Aorta (tissue), 5 donors: Measurements from ENCODE around the gene PLEKHA7. TPM values are rescaled to one million over a fixed set of nuclear protein-coding genes. Genes with fewer than 3 reads are reported as not detected.
"Not testable (repeated sequence)": the region's sequence is repeated elsewhere in the genome, so short reads cannot be mapped to it uniquely, and the experiment has no call there.

Experiments used
- ATAC-seq: fragments of 200-7000 bp; cut with Tn5 transposase; one replicate; pipeline ENCODE4 v1.9.1; 2022; ENCODE audit warnings: moderate library complexity; ENCODE audit not compliant: low FRiP score
- DNase-seq, 2 donors: peaks; one replicate each; pipeline ENCODE4 v3.0.0-alpha.2; 2020
- H3K27ac ChIP-seq, 2 donors: one replicate each; pipeline ENCODE4 v1.5.1; 2013; ENCODE audit warnings: low read length in 2 of 2, mild to moderate bottlenecking in 2 of 2, moderate library complexity in 2 of 2, control low read depth in 1 of 2, inconsistent platforms in 1 of 2, low read depth in 1 of 2
- H3K27me3 ChIP-seq, 2 donors: one replicate each; pipeline ENCODE4 v1.6.1; 2013; ENCODE audit warnings: control low read depth in 1 of 2, low read length in 1 of 2, mild to moderate bottlenecking in 1 of 2, moderate library complexity in 1 of 2; ENCODE audit not compliant: insufficient read depth in 2 of 2, control insufficient read depth in 1 of 2
- H3K36me3 ChIP-seq, 2 donors: one replicate each; pipeline ENCODE4 v1.6.1; 2013; ENCODE audit warnings: control low read depth in 1 of 2, low read length in 1 of 2, mild to moderate bottlenecking in 1 of 2; ENCODE audit not compliant: insufficient read depth in 2 of 2, control insufficient read depth in 1 of 2
- H3K4me1 ChIP-seq, 2 donors: one replicate each; pipeline ENCODE4 v1.6.1; 2013; ENCODE audit warnings: low read length in 2 of 2, control low read depth in 1 of 2, mild to moderate bottlenecking in 1 of 2, moderate library complexity in 1 of 2; ENCODE audit not compliant: insufficient read depth in 2 of 2, control insufficient read depth in 1 of 2
- H3K4me3 ChIP-seq, 2 donors: one replicate each; pipeline ENCODE4 v1.5.1; 2013; ENCODE audit warnings: low read length in 2 of 2, control low read depth in 1 of 2, mild to moderate bottlenecking in 1 of 2
- H3K9me3 ChIP-seq: one replicate; pipeline ENCODE4 v1.6.1; 2013; ENCODE audit warnings: mild to moderate bottlenecking, low read length; ENCODE audit not compliant: control insufficient read depth
- WGBS, 2 donors: extraction: QIAGEN DNeasy Blood & Tissue Kit; methylation state at CpG; one replicate each; pipeline ENCODE4 v1.1.7; 2013; 5-methylcytosine and 5-hydroxymethylcytosine counted together
- intact Hi-C, 2 donors: fragments of 100-400 bp; cut with DNase I; formaldehyde crosslinking; loops; one replicate each; pipeline versions ENCODE4 v1.14.2 to v1.15.0; 2022
- polyA plus RNA-seq, 2 donors: library from polyadenylated mRNA; stranded (reverse); fragments of 200-250 nt; gene quantifications; one replicate each; pipeline ENCODE4 v1.2.3, GENCODE V29; 2013
- total RNA-seq, 2 donors: library from RNA; stranded (reverse); fragmentation: NEBNext Ultra II Directional; extraction: Animal tissue kit (Norgen Biotek cat#: 25700); gene quantifications; one replicate each; pipeline ENCODE4 v1.2.1, GENCODE V29; 2021
- donor health status: healthy with polysubstance abuse.
- donor health status: Bipolar disorder and iron deficiency.
- donor health status: DM: no; HTN: no; CAD: no.
- donor health status: DM: no; HTN: no; CAD: no.
- donor health status: DM: yes; HTN: yes; CAD: no.

PLEKHA7 gene
- total and polyA plus RNA-seq, 4 donors = 5.9 to 17.1 (median 11.9) TPM

DNA sequence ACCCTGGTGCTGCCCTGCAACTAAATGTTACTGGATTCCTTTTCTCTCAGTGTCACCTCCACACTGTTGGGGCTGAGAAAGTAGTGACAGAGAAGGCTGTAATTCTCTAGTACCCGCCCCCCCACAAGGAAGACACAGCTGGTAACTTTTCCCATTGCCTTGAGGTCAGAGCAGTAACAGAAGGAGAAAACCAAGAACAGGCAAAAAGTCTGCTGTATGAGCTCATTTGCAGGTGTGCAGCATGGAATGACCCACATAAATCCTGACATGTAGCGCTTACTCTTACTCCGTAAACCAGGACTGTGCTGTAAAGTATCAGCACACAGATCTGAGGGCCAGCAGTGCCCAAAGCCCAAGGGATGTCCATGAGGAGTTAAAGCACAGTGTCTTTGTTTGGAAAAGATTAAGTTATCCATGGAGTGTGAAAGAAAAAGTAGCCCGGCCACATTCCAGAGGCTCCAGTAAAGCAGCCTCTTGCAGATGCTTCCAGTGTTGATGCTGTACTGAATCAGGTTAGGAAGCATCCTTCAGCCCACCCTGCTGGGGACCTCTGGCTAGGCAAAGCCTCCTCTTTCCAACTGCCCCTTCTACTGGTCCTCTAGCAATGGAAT is 120.7 kb downstream of the PLEKHA7 start:
- H3K4me3 ChIP-seq = no peak overlapping the region
- intact Hi-C loops = no loop called here
- WGBS, 2 donors = 81 to 87% methylated on average over 4 of the region's 4 CpGs
- no peaks in the 10 kb centered on the region for H3K9me3 ChIP-seq
- no peak overlapping the region for H3K27ac ChIP-seq
- no peaks in the 10 kb centered on the region for H3K4me1 ChIP-seq
- H3K36me3 ChIP-seq = no peaks in the 10 kb centered on the region
- ATAC-seq (no peak), DNase-seq (no peak)
- no peaks in the 10 kb centered on the region for H3K27me3 ChIP-seq

DNA sequence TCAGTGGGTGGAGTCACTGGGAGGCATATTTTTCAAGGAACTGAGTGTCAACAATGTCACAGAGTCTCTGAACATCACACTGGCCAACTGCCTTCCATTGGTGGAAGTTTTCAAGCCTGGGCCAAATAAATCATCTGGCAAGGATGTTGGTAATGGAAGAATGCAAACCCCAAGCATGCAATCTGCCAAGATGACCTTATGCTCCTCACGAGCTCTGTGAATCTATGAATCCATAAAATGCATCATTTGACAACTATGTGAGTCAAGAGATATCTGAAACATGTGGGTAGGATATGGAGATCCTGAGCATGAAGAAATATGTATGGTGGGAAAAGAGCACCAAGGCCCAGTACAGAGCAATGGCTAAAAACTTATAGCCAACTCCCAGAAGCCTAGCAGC is 122.2 kb downstream of the PLEKHA7 start:
- H3K4me1 ChIP-seq = no peaks in the 10 kb centered on the region
- intact Hi-C loops = no loop called here
- H3K9me3 ChIP-seq = no peaks in the 10 kb centered on the region
- ATAC-seq = no peak
- H3K27me3 ChIP-seq = no peaks in the 10 kb centered on the region
- no peak for DNase-seq
- H3K27ac ChIP-seq = no peak overlapping the region
- no peaks in the 10 kb centered on the region for H3K36me3 ChIP-seq
- H3K4me3 ChIP-seq = no peak overlapping the region
- 21 to 38% methylated on average over 1 of the region's 1 CpG for WGBS, 2 donors

DNA sequence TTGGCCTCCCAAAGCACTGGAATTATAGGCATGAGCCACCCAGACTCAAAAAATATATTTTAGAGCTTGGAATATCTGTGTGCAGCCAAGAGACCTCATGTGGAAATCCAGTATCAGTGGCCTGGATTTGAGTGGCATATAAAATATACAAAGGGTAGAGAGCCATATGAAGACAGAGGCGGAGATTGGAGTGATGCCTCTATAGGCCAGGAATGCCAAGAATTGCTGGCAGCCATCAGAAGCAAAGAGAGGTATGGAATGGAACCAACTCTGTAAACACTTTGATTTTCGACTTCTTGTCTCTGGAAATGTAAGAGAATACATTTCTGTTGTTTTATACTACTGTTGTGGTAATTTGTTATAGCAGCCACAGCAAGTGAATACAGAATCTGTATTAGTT is 123.0 kb downstream of the PLEKHA7 start:
- no peaks in the 10 kb centered on the region for H3K4me1 ChIP-seq
- H3K36me3 ChIP-seq = no peaks in the 10 kb centered on the region
- WGBS, 2 donors = 81 to 87% methylated on average over 2 of the region's 2 CpGs
- no peak for ATAC-seq
- H3K9me3 ChIP-seq = no peaks in the 10 kb centered on the region
- intact Hi-C loops = no loop called here
- no peak overlapping the region for H3K27ac ChIP-seq
- H3K4me3 ChIP-seq = no peak overlapping the region
- no peak for DNase-seq
- no peaks in the 10 kb centered on the region for H3K27me3 ChIP-seq

DNA sequence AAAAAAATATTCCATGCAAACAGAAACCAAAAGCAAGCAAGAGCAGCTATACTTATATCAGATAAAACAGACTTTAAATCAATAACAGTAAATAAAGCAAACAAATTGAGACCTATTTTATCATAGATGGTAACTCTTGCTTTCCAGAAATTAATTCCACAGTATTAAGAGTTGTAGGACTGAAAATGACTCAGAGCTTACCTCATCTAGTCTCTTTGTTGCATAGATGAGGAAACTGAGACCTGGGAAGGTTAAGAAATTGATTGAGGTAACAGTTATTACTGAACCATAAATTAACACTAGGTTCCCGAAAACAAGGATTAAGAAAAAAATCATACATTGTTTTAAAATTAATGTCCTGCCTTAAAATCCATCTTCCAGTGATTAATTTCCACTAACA is 123.8 kb downstream of the PLEKHA7 start:
- Histone ChIP-seq H3K9me3 (no peaks in the 10 kb centered on the region), H3K4me3 (no peak overlapping the region), H3K27me3 (no peaks in the 10 kb centered on the region), H3K27ac (no peak overlapping the region), H3K36me3 (no peaks in the 10 kb centered on the region), H3K4me1 (no peaks in the 10 kb centered on the region)
- ATAC-seq (no peak), DNase-seq (no peak)
- intact Hi-C loops = no loop called here
- WGBS, 2 donors = 95 to 99% methylated on average over 1 of the region's 1 CpG

DNA sequence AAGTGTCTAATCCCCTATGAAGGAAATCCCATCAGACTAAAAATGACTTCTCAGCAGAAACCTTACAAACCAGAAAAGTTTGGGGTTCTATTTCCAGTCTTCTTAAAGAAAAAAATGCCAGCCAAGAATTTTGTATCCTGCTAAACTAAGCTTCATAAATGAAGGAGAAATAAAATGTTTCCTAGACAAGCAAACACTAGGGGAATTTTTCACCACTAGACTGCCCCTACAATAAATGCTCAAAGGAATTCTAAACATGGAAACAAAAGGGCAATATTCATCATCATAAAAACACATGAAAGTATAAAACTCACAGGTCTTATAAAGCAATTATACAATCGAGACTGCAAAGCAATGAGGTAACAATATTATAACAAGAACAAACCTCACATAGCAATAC is 124.3 kb downstream of the PLEKHA7 start:
- WGBS, 2 donors = 88 to 93% methylated on average over 1 of the region's 1 CpG

DNA sequence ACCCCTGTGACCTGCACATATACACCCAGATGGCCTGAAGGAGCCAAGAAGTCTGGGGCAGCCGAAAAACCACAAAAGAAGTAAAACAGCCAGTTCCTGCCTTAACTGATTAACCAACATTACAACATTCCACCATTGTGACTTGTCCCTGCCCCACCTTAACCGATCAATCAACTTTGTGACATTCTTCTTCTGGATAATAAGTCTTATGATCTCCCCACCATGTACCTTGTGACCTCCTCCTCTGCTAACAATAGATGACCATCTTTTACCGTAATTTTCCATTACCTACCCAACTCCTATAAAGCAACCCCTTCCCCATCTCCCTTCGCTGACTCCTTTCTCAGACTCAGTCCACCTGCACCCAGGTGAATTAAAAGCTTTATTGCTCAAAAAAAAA is 125.2 kb downstream of the PLEKHA7 start:
- WGBS, 2 donors = 91 to 100% methylated on average over 3 to 4 of the region's 4 CpGs
- H3K27me3 ChIP-seq, H3K36me3 ChIP-seq, H3K4me3 ChIP-seq, ATAC-seq, H3K9me3 ChIP-seq, H3K4me1 ChIP-seq, intact Hi-C loops, DNase-seq, H3K27ac ChIP-seq: not testable (repeated sequence)

More for the DNA sequence above, 124.3 kb downstream of the PLEKHA7 start:
- H3K4me3 ChIP-seq = no peak overlapping the region
- intact Hi-C loops = no loop called here
- no peaks in the 10 kb centered on the region for H3K9me3 ChIP-seq
- DNase-seq (no peak), ATAC-seq (no peak)
- H3K27ac ChIP-seq = no peak overlapping the region
- H3K27me3 ChIP-seq = no peaks in the 10 kb centered on the region
- no peaks in the 10 kb centered on the region for H3K4me1 ChIP-seq
- H3K36me3 ChIP-seq = no peaks in the 10 kb centered on the region

DNA sequence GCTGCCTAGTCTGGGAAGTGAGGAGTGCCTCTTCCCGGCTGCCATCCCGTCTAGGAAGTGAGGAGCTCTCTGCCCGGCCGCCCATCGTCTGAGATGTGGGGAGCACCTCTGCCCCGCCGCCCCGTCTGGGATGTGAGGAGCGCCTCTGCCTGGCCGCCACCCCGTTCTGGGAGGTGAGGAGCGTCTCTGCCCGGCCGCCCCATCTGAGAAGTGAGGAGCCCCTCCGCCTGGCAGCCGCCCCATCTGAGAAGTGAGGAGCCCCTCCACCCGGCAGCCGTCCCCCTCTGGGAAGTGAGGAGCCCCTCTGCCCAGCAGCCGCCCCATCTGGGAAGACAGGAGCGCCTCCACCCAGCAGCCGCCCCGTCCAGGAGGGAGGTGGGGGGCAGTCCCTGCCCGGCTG is 126.3 kb downstream of the PLEKHA7 start:
- H3K9me3 ChIP-seq, H3K4me3 ChIP-seq, intact Hi-C loops, H3K36me3 ChIP-seq, DNase-seq, H3K4me1 ChIP-seq, H3K27me3 ChIP-seq, ATAC-seq, H3K27ac ChIP-seq: not testable (repeated sequence)
- 90 to 95% methylated on average over 21 to 23 of the region's 23 CpGs for WGBS, 2 donors

DNA sequence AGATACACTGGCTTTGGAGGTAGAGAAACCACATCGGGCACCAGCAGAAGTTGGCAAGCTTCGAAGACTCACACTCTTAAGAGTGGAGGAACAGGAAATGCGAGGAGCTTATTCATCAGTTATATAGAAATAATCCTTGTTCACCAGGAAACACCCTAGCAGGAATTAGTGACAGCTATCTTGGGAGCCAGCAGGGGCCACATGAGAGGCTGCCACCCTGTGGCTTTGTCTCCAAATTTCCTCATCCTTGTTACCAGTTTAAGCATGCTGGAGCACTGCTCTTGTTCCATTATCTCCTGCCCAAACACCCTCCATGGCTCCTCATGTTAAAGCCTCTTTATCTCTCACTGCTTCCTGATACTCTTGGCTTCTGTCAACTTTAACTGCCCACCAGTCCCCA is 131.0 kb downstream of the PLEKHA7 start:
- DNase-seq (no peak), ATAC-seq (no peak)
- intact Hi-C loops = loop anchor here in 1 of 2 donors (5.0 kb wide), 1 partner anchor 96 kb away; no protein-coding TSS in a partner anchor
- Histone ChIP-seq H3K4me3 (no peak overlapping the region), H3K27me3 (no peaks in the 10 kb centered on the region), H3K27ac (no peak overlapping the region), H3K4me1 (no peaks in the 10 kb centered on the region), H3K9me3 (no peaks in the 10 kb centered on the region), H3K36me3 (no peaks in the 10 kb centered on the region)
- 77 to 91% methylated on average over 3 of the region's 3 CpGs for WGBS, 2 donors

DNA sequence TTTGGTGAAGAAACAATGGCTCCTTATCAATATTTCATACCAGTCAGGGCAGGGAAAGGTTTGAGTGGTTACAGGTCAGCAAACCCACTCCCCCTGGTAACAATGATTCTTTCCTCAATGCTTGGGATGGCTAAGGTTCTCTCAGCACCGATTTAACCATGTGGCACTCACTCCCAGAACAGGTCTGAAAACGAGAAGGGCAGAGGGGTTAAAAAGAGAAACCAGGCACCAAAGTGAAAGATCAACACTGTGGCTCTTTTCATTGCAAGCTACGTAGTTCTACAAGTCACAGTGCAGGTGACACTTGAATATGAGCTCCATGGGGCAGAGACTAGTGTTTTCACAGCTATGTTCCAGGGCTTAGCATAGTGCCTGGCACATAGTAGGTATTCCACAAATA is 132.4 kb downstream of the PLEKHA7 start:
- Histone ChIP-seq H3K4me1 (no peaks in the 10 kb centered on the region), H3K36me3 (no peaks in the 10 kb centered on the region), H3K27ac (no peak overlapping the region), H3K27me3 (no peaks in the 10 kb centered on the region), H3K9me3 (no peaks in the 10 kb centered on the region), H3K4me3 (no peak overlapping the region)
- DNase-seq (no peak), ATAC-seq (no peak)
- 80 to 83% methylated on average over 3 of the region's 3 CpGs for WGBS, 2 donors
- intact Hi-C loops = loop anchor here in 1 of 2 donors (5.0 kb wide), 1 partner anchor 94 kb away; no protein-coding TSS in a partner anchor
